GM12865 (cell line): ENCODE measurements around the gene UNC50.

Experiments
- DNase-seq: peaks from one replicate; pipeline ENCODE4 v3.0.0; 2010; ENCODE audit warnings: low read depth
- H3K4me3 ChIP-seq: 2 replicates; pipeline ENCODE4 v1.5.1; 2011; ENCODE audit warnings: mild to moderate bottlenecking, low read depth, low read length, control low read depth
- CTCF ChIP-seq: IDR thresholded peaks from 2 replicates; pipeline ENCODE4 v1.5.1; 2011; ENCODE audit warnings: low read length, control low read depth, low read depth, inconsistent platforms; ENCODE audit not compliant: insufficient read depth; ENCODE audit errors: missing control alignments

The UNC50 gene

GRCh38 chr2:98634406-98635092, 26.2 kb downstream of the UNC50 start:
- DNase-seq: peak; percentile 25
- H3K4me3 ChIP-seq: no peak overlapping the region
- TF ChIP-seq CTCF: peak; percentile 41

- TF ChIP-seq CTCF: no peak
- no peak overlapping the region for H3K4me3 ChIP-seq
- DNase-seq: peak; percentile 86
Observed at GRCh38 chr2:98637401-98638147, 29.2 kb downstream of the UNC50 start.

DNA sequence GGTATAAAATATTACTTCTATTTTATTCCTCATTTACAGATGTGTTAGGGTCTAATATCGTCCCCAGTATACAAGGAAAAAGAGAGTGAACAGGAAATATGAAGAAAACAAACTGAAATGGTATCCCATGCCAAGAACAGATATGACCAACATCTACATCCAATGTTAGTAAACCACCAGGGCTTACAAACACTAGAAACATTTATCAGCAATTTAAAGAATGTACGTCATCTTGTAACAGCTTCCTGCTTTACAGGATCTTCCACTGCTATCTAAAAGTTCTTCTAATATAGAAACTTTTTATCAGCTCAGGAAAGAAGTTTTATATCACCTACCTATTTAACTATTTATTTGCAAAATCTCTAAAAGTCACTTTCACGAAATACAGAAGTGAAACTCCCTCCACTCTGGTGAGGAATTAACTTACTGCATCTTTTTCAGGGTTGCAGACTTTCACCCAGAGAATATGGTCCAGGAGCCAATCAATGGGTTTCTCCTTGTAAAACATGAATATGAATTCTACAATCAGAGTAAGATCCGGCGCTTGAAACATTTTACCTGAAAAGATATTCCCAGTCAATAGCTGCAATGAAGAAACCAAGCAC, 35.2 kb downstream of the UNC50 start:
- DNase-seq: no peak
- no peak for TF ChIP-seq CTCF
- no peak overlapping the region for H3K4me3 ChIP-seq

- no peak overlapping the region for H3K4me3 ChIP-seq
- no peak for DNase-seq
- no peak for TF ChIP-seq CTCF
Observed at GRCh38 chr2:98647636-98648035, 39.2 kb downstream of the UNC50 start.

- TF ChIP-seq CTCF: no peak
Observed at GRCh38 chr2:98648451-98648850, 40.1 kb downstream of the UNC50 start.

DNA sequence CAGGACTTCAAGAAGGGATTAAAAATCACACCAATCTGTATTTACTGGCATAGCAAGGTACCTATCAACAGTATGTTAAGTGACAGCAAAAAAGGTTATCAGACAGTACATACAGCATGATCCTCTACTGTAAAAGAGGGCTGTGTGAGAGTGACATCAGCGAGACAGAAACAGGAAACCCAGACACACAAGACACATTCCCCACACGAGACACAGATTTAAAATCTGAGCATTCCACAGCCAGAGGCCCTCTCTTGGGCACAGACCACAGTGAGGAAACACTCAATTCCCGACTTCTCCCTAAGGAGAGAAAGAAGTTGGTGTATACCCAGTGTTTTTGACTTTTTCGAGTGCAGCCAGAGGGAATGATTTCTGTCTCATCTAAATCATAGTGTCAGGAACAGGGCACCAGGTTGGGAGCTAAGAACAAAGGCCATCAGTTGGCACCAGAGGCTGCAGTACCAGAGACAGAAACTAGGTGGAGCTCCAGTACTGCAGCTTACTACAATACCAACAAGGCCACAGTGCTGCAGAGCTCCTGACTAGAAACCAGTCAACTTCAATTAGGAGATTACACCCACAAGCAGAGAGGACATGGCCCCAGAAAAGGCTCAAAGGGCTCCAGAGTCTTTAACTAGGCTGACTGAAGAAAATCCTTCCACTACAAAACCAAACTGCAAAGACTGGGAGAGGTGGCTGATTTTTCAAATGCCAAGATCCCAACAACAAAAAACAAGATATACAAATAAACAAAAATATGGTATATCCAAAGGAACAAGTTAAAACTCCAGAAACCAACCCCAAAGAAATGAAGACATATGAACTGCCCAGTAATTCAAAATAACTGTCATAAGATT, 41.0 kb downstream of the UNC50 start:
- TF ChIP-seq CTCF: peak; percentile 99
- H3K4me3 ChIP-seq: no peak overlapping the region
- peak; percentile 88 for DNase-seq

More at GRCh38 chr2:98648451-98648850, 40.1 kb downstream of the UNC50 start:
- peak; percentile 13 for DNase-seq
- no peak overlapping the region for H3K4me3 ChIP-seq
